Stimulated activated CD8-positive, alpha-beta memory T cell treated with anti-CD3 and anti-CD28 coated beads, Interleukin-15, amount 100 ng/mL, for 24 hours (primary cell): ENCODE data around the gene ADCY2.

Source experiments
- DNase-seq: peaks from one replicate; pipeline ENCODE4 v3.0.0-alpha.2; 2020; ENCODE audit warnings: low read depth

The ADCY2 gene

GRCh38 chr5:7834982-7835381 is 439.0 kb downstream of the ADCY2 start:
- DNase-seq: no peak

DNA sequence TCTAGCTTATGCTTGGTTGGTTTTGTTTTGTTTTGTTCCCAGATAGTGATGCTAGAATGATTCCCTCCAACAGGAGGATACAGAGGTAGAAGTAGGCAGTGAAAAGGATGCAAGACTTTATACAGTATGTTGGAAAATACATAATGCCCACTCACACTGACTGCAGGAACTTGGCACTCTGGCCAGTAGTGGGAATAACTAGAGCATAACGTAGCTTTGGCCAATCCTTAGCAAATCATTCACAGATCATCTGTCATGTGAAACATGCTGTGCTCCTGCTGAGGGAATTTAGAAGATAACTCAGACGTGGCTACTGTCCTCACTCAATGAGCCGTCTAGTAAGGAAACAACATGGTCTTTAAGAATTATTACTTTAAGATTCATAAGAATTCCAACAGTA is 441.5 kb downstream of the ADCY2 start:
- no peak for DNase-seq

GRCh38 chr5:7842531-7842930 is 446.6 kb downstream of the ADCY2 start:
- no peak for DNase-seq

- DNase-seq: no peak
Measured at GRCh38 chr5:7844901-7845300, 449.0 kb downstream of the ADCY2 start.

- no peak for DNase-seq
Measured at GRCh38 chr5:7845557-7845956, 449.6 kb downstream of the ADCY2 start.

- DNase-seq: no peak
Measured at GRCh38 chr5:7846327-7846726, 450.4 kb downstream of the ADCY2 start.

DNA sequence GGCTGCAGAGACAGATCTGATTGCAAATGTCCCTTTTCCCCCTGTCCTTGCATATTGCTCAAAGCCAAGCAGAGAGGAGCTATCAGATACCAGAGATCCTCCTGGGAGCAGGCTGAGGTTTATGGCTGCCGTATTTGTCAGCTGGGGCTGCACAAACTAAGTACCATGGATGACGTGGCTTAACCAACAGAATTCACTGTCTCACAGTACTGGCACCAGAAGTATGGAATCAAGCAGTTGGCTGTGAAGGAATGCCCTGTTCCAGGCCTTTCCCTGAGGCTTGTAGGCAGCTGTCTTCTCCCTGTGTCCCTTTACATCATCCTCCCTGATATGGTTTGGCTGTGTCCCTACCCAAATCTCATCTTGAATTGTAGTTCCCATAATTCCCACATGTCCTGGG is 452.4 kb downstream of the ADCY2 start:
- DNase-seq: no peak

- no peak for DNase-seq
Measured at GRCh38 chr5:7849681-7850394, 453.9 kb downstream of the ADCY2 start.

DNA sequence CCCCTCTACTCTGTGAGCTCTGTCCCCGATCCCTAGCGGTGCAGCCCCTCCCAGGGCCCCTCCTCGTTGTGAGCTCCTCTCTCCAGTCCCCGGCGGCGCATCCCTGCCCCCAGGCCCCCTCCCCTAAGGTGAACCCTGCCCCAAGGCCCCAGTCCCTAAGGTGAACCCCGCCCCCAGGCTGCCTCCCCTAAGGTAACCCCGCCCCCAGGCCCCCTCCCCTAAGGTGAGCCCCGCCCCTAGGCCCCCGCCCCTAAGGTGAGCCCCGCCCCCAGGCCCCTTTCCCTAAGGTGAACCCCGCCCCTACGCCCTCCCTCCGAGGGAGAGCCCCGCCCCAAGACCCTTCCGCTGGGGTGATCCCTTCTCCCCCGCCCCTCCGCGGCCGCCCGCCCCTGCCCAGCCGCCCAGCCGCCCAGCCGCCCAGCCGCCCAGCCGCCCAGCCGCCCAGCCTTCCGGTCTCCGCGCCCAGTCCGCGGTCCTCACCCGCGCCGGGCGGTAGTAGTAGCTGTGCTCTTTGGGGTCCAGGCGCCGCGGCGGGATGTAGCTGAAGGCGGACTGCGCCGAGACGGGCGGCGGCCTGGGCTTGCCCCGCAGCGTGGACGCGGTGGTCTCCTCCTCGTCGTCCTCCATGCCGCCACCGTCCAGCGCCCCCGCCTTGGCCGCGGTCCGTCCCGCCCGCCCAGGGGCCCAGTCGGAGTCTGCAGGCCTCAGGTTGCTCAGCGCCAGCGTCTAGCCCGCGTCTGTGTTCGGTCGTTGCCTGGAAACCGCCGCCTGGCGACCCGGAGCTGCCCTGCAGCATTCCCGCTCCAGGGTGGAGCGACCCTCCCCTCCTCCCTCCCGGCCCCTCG is 454.7 kb downstream of the ADCY2 start, which contains the start of gene CFAP90:
CFAP90 (minus strand) TSS at position 739 of the 845 bp plus-strand sequence; CDS start at position 627, 112 bp downstream.
- no peak for DNase-seq

DNA sequence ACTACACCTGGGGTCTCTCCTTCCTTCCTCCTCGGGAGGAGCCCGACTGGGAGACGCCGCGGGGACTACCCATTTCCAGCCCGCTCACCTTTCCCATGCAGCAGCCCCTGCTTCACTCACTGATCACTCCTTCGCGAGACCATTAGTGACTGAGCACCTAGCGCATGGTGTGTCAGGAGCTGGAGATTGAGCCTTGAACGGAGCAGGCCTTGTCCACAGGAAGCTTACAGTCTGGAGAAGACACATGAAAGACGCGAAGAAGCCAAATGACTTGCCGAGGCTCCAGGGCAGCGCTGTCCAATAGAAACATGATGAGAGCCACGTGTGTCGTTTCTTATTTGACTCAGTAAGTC is 455.3 kb downstream of the ADCY2 start:
- no peak for DNase-seq

DNA sequence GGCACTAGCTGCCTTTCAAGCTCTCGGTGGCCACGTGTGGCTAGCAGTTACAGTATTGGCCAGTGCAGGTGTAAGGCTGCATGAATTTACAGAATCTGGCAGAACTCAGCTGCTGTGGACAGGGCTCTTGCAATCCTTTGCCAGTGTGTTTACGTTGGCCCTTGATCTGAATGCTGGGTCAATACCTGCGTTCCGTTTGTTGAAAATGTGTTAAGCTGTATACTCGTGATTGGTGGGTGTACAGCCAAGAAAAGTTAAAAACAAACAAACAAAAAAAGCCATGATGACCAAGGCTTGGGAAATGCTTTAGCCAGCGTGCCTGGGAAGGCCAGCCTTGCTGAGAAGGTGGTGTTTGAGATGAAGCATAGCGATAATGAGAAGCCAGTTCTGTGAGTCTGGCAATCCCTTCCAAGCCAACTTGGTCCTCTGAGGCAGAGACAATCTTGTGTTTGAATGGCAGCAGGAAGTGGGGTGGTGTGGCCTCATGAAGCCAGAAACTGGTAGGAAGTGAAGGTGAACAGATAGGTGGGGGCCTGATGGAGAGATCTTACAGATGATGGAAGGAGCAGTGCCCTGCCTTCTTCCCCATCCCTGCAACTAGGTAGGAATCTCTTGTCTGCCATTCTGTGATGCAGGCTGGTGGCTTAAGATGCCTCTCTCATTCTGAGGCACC is 455.8 kb downstream of the ADCY2 start:
- DNase-seq: no peak

DNA sequence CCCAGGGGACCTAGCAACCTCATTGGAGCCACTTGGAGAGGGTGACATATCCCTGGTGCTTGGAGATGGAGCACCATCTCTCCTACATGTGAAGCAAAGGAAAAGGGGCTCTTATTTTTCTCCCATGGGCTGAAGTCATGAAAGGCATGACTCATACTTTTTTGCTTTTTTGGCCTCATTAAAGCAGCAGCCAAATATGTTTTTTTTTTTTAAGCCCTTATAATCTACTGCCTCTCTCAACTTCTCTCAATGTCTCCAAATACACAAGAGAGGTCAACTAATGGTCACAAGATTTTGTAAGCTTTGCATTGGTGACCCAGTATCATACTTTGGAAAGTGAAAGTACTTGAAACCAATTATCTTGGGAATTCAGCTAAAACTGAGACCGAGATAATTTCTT is 456.6 kb downstream of the ADCY2 start:
- no peak for DNase-seq

DNA sequence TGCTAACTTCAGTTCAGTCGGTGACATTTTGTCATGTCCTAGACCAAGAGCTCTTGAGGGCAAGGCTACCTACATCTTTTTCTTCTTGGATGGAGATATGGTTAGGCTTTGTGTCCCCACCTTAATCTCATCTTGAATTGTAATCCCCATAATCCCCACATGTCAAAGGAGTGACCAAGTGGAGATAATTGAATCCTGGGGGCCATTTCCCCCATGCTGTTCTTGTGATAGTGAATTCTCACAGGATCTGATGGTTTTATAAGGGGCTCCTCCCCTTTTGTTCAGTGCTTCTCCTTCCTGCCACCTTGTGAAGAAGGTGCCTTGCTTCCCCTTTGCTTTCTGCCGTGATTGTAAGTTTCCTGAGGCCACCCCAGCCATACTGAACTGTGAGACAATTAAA is 457.1 kb downstream of the ADCY2 start:
- no peak for DNase-seq

GRCh38 chr5:7855611-7856010 is 459.7 kb downstream of the ADCY2 start:
- no peak for DNase-seq

- no peak for DNase-seq
Measured at GRCh38 chr5:7856855-7857254, 460.9 kb downstream of the ADCY2 start.

- no peak for DNase-seq
Measured at GRCh38 chr5:7857361-7857760, 461.4 kb downstream of the ADCY2 start.

DNA sequence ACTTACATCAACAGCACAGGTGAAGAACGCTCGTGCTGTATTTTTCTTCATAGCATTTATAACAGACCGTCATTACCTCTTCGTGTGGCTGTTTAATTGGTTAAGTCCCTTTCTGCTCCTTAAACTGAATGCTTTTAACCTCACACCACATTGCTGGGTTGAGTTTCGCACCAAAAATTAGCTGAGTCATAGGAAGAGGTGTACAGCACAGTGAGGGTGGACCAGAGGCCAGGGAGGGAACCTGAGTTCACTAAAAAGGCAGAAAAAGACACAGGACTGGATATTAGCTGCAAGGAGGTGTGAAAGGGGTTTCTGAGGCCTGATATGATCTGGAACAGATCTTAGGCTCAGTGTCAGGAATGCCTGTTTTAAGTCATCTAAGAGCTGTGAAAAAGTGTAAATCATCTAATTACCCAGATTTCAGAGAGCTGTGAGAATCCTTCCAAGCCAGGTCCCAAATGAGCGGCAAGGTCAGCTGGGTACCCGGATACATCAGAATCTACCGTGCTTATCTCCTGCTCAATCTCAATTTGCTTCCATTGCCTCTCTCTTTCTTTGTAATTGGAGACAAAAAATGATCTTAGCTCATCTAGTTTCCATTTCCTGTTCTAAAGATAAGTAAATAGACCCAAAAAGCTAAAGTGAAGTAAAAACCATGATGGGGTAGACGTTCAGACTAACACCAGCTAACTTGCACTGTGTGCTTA is 462.1 kb downstream of the ADCY2 start:
- DNase-seq: no peak

GRCh38 chr5:7866196-7866595 is 470.3 kb downstream of the ADCY2 start:
- DNase-seq: no peak

GRCh38 chr5:7867260-7867659 is 471.3 kb downstream of the ADCY2 start:
- DNase-seq: no peak

GRCh38 chr5:7868427-7868772 is 472.5 kb downstream of the ADCY2 start:
- DNase-seq: no peak

DNA sequence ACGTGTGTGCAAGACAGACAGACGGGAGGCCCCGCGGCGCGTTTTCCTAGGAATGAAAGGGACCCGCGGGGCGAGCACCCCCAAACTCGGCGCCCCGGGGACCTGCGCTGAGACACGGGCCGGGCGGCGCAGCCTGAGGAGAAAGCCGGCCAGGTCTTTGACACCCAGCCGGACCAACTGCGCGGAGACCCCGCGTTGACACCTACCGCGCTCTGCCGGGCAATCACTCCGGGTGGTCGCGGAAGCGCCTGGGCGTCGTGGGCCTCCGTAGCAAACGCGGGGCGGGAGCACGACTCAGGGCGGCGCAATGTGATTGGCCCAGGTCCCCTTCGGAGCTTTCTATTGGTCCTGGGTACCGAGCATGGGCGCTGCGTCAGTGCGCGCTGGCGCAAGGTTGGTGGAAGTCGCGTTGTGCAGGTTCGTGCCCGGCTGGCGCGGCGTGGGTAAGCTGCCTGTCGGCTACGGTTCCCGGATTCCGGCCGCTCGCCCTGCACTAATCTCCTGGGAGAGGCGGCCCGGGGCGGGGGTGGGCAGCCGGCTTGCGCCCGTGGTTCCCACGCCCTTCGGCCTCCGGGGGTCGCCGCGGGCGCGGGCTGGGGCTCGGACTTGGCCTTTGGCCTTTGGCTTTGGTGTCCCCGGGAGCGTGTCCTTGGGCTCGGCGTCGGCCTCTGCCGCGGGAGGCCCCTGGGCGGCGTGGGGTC is 473.0 kb downstream of the ADCY2 start, which contains the start of the genes FASTKD3 and MTRR:
FASTKD3 (minus strand) TSS at position 259 of the 701 bp plus-strand sequence. CDS start 948 bp downstream, outside the sequence.
MTRR (plus strand) TSS at position 376 of the 701 bp plus-strand sequence. CDS start 1,647 bp downstream, outside the sequence.
- peak; percentile 82 for DNase-seq
